GM21447 (cell line): Measurements from ENCODE around the gene RAD51B.
"Not testable (repeated sequence)": the region's sequence is repeated elsewhere in the genome, so short reads cannot be mapped to it uniquely, and the experiment has no call there.

Experiments used
- ATAC-seq: cut with Tn5 transposase; IDR thresholded peaks from one replicate; pipeline ENCODE4 v1.9.1; 2021; ENCODE audit not compliant: unreplicated experiment

The RAD51B gene

GRCh38 chr14:68166731-68167382 lies 347.3 kb downstream of the RAD51B start:
- no peak for ATAC-seq

- no peak for ATAC-seq
Measured at GRCh38 chr14:68167383-68168087, 348.0 kb downstream of the RAD51B start.

GRCh38 chr14:68168460-68169109 lies 349.0 kb downstream of the RAD51B start:
- ATAC-seq, result no peak

GRCh38 chr14:68172216-68172615 lies 352.6 kb downstream of the RAD51B start:
- no peak for ATAC-seq

GRCh38 chr14:68172627-68173026 lies 353.0 kb downstream of the RAD51B start:
- ATAC-seq, result peak; percentile 65

GRCh38 chr14:68173227-68173972 lies 353.8 kb downstream of the RAD51B start:
- ATAC-seq, result no peak

- no peak for ATAC-seq
Measured at GRCh38 chr14:68174446-68174845, 354.9 kb downstream of the RAD51B start.

GRCh38 chr14:68176687-68177086 lies 357.1 kb downstream of the RAD51B start:
- no peak for ATAC-seq

- no peak for ATAC-seq
Measured at GRCh38 chr14:68177728-68178127, 358.1 kb downstream of the RAD51B start.

GRCh38 chr14:68178282-68178681 lies 358.7 kb downstream of the RAD51B start:
- ATAC-seq, result no peak

- ATAC-seq, result peak; percentile 56
Measured at GRCh38 chr14:68181519-68182326, 362.1 kb downstream of the RAD51B start.

GRCh38 chr14:68182492-68182891 lies 362.9 kb downstream of the RAD51B start:
- peak; percentile 66 for ATAC-seq

- ATAC-seq, result not testable (repeated sequence)
Measured at GRCh38 chr14:68186500-68187276, 367.1 kb downstream of the RAD51B start.

- no peak for ATAC-seq
Measured at GRCh38 chr14:68188174-68188573, 368.6 kb downstream of the RAD51B start.

GRCh38 chr14:68190032-68190431 lies 370.5 kb downstream of the RAD51B start:
- no peak for ATAC-seq

GRCh38 chr14:68191567-68192321 lies 372.2 kb downstream of the RAD51B start:
- ATAC-seq, result no peak

- no peak for ATAC-seq
Measured at GRCh38 chr14:68192935-68193334, 373.4 kb downstream of the RAD51B start.

- ATAC-seq, result no peak
Measured at GRCh38 chr14:68193970-68194681, 374.5 kb downstream of the RAD51B start.
